Nucleus accumbens (tissue), 56 donors: ENCODE measurements around the gene TEKT3.

ENCODE experiments used
- DNase-seq, 56 donors: peaks; one replicate each; lab custom pipeline; 2025; lab: John Stamatoyannopoulos, UW

The TEKT3 gene

DNA sequence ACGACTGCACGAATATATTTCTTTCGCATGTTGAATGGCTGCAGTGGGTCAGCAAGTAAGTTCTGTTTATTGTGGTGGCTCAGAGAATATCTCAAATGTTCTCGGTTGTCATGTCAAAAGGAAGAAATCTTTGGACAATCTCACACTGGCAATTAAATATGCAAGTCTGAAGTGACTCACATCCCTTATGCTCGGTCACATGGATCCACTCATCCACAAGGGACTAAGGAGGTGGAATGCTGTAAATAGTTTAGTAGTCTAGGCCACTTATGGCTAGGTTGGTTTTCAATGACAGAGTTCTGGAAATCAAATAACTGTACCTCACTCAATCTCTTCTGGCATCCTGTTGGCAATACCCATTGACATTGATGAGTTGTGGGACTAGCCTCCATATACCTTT, 43.2 kb downstream of the TEKT3 start:
- DNase-seq = no peak

DNA sequence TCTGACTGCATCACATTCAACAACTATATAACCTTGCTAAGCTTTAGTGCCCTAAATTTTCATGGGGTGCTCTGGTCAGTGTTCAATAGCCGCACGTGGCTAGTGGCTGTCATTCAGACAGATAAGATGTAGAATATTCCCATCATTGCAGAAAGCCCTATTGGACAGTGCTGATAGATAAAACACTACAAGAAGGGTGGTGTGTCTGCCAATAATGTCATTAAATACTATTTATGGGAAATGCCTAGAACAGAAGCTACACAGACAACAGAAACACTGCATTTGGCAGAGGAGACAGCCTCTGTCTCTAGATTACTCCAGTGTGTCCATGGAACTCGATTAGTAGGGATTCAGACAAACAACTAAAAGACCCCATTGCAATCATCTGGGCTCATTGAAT, 47.8 kb downstream of the TEKT3 start:
- DNase-seq = no peak

GRCh38 chr17:15291674-15292361, 49.6 kb downstream of the TEKT3 start:
- DNase-seq = no peak

GRCh38 chr17:15290605-15291004, 50.8 kb downstream of the TEKT3 start:
- no peak for DNase-seq

DNA sequence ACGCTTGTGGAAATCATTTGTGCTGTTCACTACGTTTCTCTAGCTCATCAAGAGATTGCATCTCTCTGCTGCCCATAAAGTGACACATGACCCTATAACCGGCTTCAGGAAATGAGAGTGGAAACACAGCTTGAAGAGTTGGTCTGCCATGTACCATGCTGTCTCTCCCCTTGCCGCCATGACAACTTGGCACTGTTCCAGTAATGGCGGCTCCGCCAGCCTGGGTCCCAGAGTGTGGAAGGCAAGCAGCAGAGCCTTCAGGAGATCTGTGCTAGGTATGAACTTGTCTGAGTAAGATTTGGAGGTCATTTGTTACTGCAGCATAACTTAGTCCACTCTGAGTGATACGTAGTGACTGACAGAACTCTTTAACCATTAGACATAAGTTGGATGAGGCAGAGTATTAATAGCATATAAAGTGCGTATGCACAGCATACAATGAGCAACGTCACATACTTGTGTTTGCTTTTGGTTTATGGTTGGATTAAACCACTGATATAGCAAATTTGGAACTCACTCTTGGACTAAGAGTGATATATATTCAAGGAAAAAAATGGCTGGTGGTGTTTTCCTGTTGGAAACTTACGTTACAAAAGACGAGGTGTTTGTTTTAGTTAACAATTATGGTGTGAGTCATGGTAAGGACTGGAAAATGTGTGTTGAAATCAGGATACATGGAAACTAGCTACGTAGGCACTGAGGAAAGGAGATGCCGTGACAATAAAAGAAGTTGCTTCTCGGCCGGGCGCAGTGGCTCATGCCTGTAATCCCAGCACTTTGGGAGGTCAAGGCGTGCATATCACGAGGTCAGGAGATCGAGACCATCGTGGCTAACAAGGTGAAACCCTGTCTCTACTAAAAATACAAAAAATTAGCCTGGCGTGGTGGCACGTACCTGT, 51.9 kb downstream of the TEKT3 start:
- no peak for DNase-seq

DNA sequence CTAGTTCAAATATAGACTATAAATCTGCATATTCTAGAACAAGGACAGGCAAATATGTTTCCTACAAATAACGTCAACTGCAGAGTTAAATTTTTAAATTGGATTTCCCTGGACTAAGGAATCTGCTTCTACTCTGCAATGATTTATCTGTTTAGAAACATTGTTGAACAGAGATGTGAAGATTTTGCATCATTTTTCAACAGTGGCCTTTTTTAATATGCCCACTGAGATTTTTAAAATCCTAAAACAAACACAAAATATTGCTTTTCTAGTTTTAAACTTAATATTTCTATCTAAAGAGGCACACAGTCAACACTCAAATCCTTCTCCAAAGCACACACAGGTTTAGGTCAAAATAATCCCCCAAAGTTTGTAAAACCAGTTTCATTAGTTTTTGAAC, 52.5 kb downstream of the TEKT3 start:
- DNase-seq = no peak

- no peak for DNase-seq
These were observed 53.7 kb downstream of the TEKT3 start for GRCh38 chr17:15287538-15288267.

- DNase-seq = no peak
These were observed 55.9 kb downstream of the TEKT3 start for GRCh38 chr17:15285466-15285865.

DNA sequence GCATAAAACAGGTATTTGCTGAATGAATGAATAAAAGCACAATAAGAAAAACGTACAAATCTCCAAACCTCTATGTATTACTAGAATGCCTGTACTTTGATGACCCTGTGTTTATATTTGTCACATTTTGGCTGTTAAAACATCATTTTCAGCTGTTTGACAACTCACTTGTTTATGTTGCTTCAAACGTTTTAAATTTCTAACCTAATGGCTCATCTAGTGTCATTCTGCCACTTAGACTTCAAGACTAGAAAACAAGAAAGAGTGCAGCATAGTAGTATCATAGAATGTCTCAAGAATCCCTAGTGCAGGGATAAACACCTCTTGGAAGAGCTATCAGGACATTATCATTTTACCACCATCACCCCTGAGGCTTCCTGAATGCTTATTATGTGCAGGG, 56.9 kb downstream of the TEKT3 start:
- DNase-seq = no peak

DNA sequence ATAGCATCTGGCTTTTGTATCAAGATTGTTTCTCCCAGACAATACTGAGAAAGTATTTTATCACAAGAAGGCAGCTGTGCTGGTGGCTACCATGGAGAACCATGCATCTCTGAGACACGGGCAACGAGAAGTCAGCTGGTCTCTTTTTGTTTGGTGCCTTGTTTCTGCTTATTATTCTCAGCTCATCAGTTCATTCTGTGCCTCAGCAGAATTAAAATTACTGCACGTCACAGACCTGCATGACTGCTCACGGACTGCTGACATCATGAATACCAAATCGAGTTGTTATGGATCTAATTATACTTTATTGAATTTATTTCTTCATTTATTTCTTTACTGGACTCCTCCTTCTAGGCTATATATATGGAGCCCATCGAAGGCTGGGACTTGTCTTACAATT, 57.3 kb downstream of the TEKT3 start:
- DNase-seq = no peak

GRCh38 chr17:15281909-15282308, 59.5 kb downstream of the TEKT3 start:
- no peak for DNase-seq

- DNase-seq = no peak
These were observed 62.4 kb downstream of the TEKT3 start for GRCh38 chr17:15278924-15279477.

DNA sequence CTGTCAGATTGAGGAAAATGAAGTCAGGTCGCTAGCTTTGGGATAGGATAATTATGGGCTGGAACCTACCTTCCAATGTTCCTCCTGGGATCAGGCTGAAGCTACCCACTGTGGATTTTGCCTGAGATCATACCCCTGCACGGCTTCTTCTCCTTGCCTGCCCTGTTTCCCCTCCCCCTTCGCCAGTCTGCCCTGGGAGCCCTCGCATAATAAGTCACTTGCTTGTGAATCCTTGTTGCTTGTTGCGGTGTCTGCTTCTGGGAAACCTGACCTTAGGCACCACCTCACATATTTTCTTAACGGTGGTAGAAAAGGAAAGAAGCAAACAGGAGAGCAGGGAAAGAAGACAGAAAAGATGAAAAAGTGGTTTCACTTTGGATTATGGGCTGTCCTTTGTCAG, 63.0 kb downstream of the TEKT3 start:
- no peak for DNase-seq

GRCh38 chr17:15274017-15274416, 67.4 kb downstream of the TEKT3 start:
- no peak for DNase-seq

GRCh38 chr17:15273141-15273793, 68.1 kb downstream of the TEKT3 start:
- no peak for DNase-seq

GRCh38 chr17:15271741-15272140, 69.7 kb downstream of the TEKT3 start:
- DNase-seq = no peak

- no peak for DNase-seq
These were observed 70.6 kb downstream of the TEKT3 start for GRCh38 chr17:15270628-15271381.

GRCh38 chr17:15269780-15270089, 71.7 kb downstream of the TEKT3 start:
- no peak for DNase-seq

- DNase-seq = no peak
These were observed 72.2 kb downstream of the TEKT3 start for GRCh38 chr17:15269087-15269779.
